Small intestine (tissue), 7 donors: Measurements from ENCODE around the gene TSPYL4. TPM values are rescaled to one million over a fixed set of nuclear protein-coding genes. Genes with fewer than 3 reads are reported as not detected.

Experiments used
- DNase-seq, 2 donors: peaks; one replicate each; pipeline versions ENCODE4 v3.0.0 to v3.0.0-alpha.2; 2013
- FAIRE-seq: peaks from 2 replicates; lab custom pipeline; 2012; peaks lifted over from hg19 to GRCh38; lab: Jason Lieb, UNC
- H3K27ac ChIP-seq, 3 donors: one replicate each; pipeline ENCODE4 v1.5.1; 2013; ENCODE audit warnings: low read length in 2 of 3, mild to moderate bottlenecking in 2 of 3, control low read depth in 1 of 3, inconsistent platforms in 1 of 3, low read depth in 1 of 3, moderate library complexity in 1 of 3
- H3K27me3 ChIP-seq, 3 donors: one replicate each; pipeline ENCODE4 v1.6.1; 2013; ENCODE audit warnings: low read length in 3 of 3, inconsistent platforms in 1 of 3; ENCODE audit not compliant: control insufficient read depth in 3 of 3, insufficient read depth in 3 of 3
- H3K36me3 ChIP-seq, 3 donors: one replicate each; pipeline ENCODE4 v1.6.1; 2013; ENCODE audit warnings: low read length in 3 of 3, inconsistent platforms in 1 of 3, low read depth in 1 of 3, mild to moderate bottlenecking in 1 of 3, moderate library complexity in 1 of 3; ENCODE audit not compliant: control insufficient read depth in 3 of 3, insufficient read depth in 2 of 3
- H3K4me1 ChIP-seq, 3 donors: one replicate each; pipeline ENCODE4 v1.6.1; 2013; ENCODE audit warnings: low read length in 2 of 3, inconsistent platforms in 1 of 3, low read depth in 1 of 3, mild to moderate bottlenecking in 1 of 3, moderate library complexity in 1 of 3; ENCODE audit not compliant: control insufficient read depth in 3 of 3, insufficient read depth in 2 of 3
- H3K4me3 ChIP-seq, 3 donors: one replicate each; pipeline ENCODE4 v1.5.1; 2013; ENCODE audit warnings: low read length in 3 of 3, control low read depth in 1 of 3, inconsistent platforms in 1 of 3, low read depth in 1 of 3, mild to moderate bottlenecking in 1 of 3, moderate library complexity in 1 of 3
- H3K9me3 ChIP-seq, 2 donors: one replicate each; pipeline ENCODE4 v1.6.1; 2013; ENCODE audit warnings: low read depth in 1 of 2, low read length in 1 of 2; ENCODE audit not compliant: control insufficient read depth in 2 of 2, insufficient read depth in 1 of 2
- WGBS, 3 donors: extraction: QIAGEN DNeasy Blood & Tissue Kit; methylation state at CpG; one replicate each; pipeline ENCODE4 v1.1.7; 2013; 5-methylcytosine and 5-hydroxymethylcytosine counted together
- polyA plus RNA-seq, 4 donors: library from polyadenylated mRNA; stranded (reverse) in 3 of 4; unstranded in 1 of 4; fragments of 200-250 nt in 3 of 4; fragments of 120-200 nt in 1 of 4; gene quantifications; one replicate each; pipeline versions ENCODE4 v1.2.1 to v1.2.3, GENCODE V29; 2013
- donor health status: healthy with polysubstance abuse.
- donor health status: control.
- donor health status: control.
- donor health status: Bipolar disorder and iron deficiency.
- donor health status: healthy.

Gene TSPYL4
- polyA plus RNA-seq, 4 donors, result 1.6 to 17.9 (median 7.1) TPM

DNA sequence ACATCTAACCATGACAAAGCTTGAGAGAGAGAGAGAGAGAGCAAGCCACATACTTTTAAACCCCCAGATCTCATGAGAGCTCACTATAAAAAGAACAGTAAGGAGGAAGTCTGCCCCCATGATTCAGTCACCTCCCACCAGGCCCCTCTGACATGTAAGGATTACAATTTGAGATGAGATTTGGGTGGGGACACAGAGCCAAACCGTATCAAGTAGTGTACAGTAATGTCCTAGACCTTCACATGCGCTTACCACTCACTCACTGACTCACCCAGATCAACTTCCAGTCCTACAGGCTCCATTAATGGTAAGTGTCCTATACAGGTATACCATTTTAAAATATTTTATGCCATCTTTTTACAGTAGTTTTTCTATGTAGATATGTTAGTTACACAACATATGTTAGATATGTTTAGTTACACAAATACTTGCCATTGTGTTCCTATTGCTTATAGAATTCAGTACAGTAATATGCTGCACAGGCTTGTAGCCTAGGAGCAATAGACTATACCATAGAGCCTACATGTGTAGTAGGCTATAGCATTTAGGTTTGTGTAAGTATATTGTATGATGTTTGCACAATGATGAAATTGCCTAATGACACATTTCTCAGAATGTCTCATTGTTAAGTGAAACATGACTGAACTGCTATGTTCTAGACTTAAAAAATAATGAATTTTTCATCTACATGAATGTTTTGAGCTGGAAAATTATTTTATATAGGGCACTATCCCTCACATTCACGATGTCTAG lies 14.1 kb upstream of the TSPYL4 start:
- H3K4me1 ChIP-seq, result no peaks in the 10 kb centered on the region
- FAIRE-seq (no peak), DNase-seq (no peak)
- H3K36me3 ChIP-seq, result peaks cover 2 to 13% (median 9%) of the 10 kb centered on the region in 3 donors
- no peak overlapping the region for H3K27ac ChIP-seq
- 49 to 53% (median 52%) methylated on average over 3 of the region's 3 CpGs for WGBS, 3 donors
- H3K4me3 ChIP-seq, result no peak overlapping the region
- H3K27me3 ChIP-seq, result no peaks in the 10 kb centered on the region
- peaks cover 0 to 2% of the 10 kb centered on the region in 2 donors for H3K9me3 ChIP-seq

GRCh38 chr6:116266803-116267202 lies 12.9 kb upstream of the TSPYL4 start:
- Histone ChIP-seq H3K27ac (no peak overlapping the region), H3K27me3 (no peaks in the 10 kb centered on the region), H3K36me3 (peaks cover 2 to 13% (median 6%) of the 10 kb centered on the region in 3 donors), H3K9me3 (peaks cover 0 to 2% of the 10 kb centered on the region in 2 donors), H3K4me1 (no peaks in the 10 kb centered on the region), H3K4me3 (no peak overlapping the region)
- DNase-seq, result no peak
- FAIRE-seq, result no peak

DNA sequence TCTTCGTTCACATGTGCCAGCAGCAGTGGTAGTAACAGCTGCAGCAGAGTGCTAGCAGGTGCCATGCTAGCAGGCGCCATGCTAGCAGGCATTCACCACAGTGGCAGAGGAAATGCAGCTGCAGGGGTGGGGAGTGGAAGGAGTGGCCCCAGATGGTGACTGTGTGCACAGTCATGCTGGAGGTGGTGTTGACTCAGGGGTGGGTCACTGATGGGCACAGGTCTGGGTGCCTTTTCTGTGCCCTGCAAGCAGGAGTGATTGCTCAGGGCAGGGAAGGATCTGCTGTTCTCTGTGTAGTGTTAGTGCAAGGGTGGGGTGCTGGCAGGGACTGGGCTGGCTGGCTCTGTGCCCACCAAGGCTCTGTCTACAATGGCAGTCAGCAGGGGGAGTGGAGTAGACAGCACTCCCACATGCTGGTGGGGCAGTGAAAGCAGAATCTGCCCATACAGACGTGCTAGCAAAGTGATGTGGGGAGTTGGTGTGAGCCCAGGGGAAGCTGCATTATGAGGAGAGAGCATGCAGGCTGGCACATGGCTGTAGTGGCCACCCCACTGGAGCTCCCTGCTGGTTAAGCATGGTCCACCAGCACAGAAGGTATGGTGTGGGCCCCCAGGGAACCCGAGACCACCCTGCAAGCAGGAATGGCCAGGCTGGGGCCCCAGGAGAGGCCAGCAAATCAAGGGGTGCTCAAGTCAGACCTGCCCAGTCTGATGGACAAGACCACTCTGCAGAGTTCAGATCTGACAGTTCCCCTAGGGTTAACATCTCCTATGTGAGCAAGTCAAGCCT lies 11.4 kb upstream of the TSPYL4 start:
- peak in 1 of 2 donors; percentile 28 for DNase-seq

DNA sequence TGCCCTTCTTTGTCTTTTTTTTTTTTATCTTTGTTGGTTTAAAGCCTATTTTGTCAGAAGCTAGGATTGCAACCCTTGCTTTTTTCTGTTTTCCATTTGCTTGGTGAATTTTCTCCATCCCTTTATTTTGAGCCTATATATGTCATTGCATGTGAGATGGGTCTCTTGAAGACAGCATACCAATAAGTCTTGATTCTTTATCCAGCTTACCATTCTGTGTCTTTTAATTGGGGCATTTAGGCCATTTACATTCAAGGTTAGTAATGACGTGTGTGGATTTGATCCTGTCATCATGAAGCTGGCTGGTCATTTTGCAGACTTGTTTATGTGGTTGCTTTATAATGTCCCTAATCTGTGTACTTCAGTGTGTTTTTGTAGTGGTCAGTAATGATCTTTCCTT lies 9.5 kb upstream of the TSPYL4 start:
- H3K27ac ChIP-seq, result no peak overlapping the region
- no peak for FAIRE-seq
- no peak overlapping the region for H3K4me3 ChIP-seq
- peaks cover 2 to 17% (median 2%) of the 10 kb centered on the region in 3 donors for H3K36me3 ChIP-seq
- DNase-seq, result no peak
- 92 to 100% (median 96%) methylated on average over 1 of the region's 1 CpG for WGBS, 3 donors
- H3K9me3 ChIP-seq, result peaks cover 0 to 2% of the 10 kb centered on the region in 2 donors
- no peaks in the 10 kb centered on the region for H3K4me1 ChIP-seq
- H3K27me3 ChIP-seq, result no peaks in the 10 kb centered on the region

More for the DNA sequence above, 11.4 kb upstream of the TSPYL4 start:
- no peak overlapping the region for H3K4me3 ChIP-seq
- no peak for FAIRE-seq
- peaks cover 2 to 13% (median 2%) of the 10 kb centered on the region in 3 donors for H3K36me3 ChIP-seq
- H3K4me1 ChIP-seq, result no peaks in the 10 kb centered on the region
- no peaks in the 10 kb centered on the region for H3K27me3 ChIP-seq
- no peak overlapping the region for H3K27ac ChIP-seq
- WGBS, 3 donors, result 85 to 91% (median 90%) methylated on average over 4 of the region's 4 CpGs
- peaks cover 0 to 2% of the 10 kb centered on the region in 2 donors for H3K9me3 ChIP-seq

GRCh38 chr6:116258520-116258919 lies 4.6 kb upstream of the TSPYL4 start:
- WGBS, 3 donors, result 96 to 97% (median 97%) methylated on average over 18 of the region's 18 CpGs
- H3K27me3 ChIP-seq, result no peaks in the 10 kb centered on the region
- H3K36me3 ChIP-seq, result peaks cover 0 to 7% (median 0%) of the 10 kb centered on the region in 3 donors
- no peaks in the 10 kb centered on the region for H3K9me3 ChIP-seq
- H3K4me1 ChIP-seq, result peaks cover 0 to 5% (median 0%) of the 10 kb centered on the region in 3 donors
- DNase-seq (no peak), FAIRE-seq (no peak)
- H3K4me3 ChIP-seq, result no peak overlapping the region
- H3K27ac ChIP-seq, result no peak overlapping the region

GRCh38 chr6:116256694-116257093 lies 2.8 kb upstream of the TSPYL4 start:
- Histone ChIP-seq H3K9me3 (no peaks in the 10 kb centered on the region), H3K36me3 (peaks cover 0 to 7% (median 0%) of the 10 kb centered on the region in 3 donors), H3K27me3 (no peaks in the 10 kb centered on the region), H3K4me1 (peaks cover 8 to 17% (median 12%) of the 10 kb centered on the region in 3 donors), H3K4me3 (no peak overlapping the region), H3K27ac (no peak overlapping the region)
- FAIRE-seq (no peak), DNase-seq (no peak)
- 95 to 98% (median 97%) methylated on average over 1 of the region's 1 CpG for WGBS, 3 donors

GRCh38 chr6:116255246-116255800 lies 1.4 kb upstream of the TSPYL4 start:
- H3K27me3 ChIP-seq, result no peaks in the 10 kb centered on the region
- peaks cover 8 to 27% (median 16%) of the 10 kb centered on the region in 3 donors for H3K4me1 ChIP-seq
- peaks cover 0 to 9% (median 0%) of the 10 kb centered on the region in 3 donors for H3K36me3 ChIP-seq
- H3K4me3 ChIP-seq, result no peak overlapping the region
- peak overlapping the region in 1 of 3 donors; percentile 87 for H3K27ac ChIP-seq
- no peaks in the 10 kb centered on the region for H3K9me3 ChIP-seq
- DNase-seq (peak; percentile 63 to 73), FAIRE-seq (no peak)
- 14 to 40% (median 38%) methylated on average over 5 of the region's 5 CpGs for WGBS, 3 donors
